Omental fat pad (tissue), 4 donors: ENCODE data around the gene TNP2. TPM values are rescaled to one million over a fixed set of nuclear protein-coding genes. Genes with fewer than 3 reads are reported as not detected.

ENCODE experiments used
- ATAC-seq: fragments of 150-250 bp; one replicate; pipeline ENCODE4 v1.9.1; 2016; ENCODE audit warnings: mild to moderate bottlenecking, moderate library complexity; ENCODE audit not compliant: low FRiP score
- DNase-seq: peaks from one replicate; pipeline ENCODE4 v3.0.0-alpha.2; 2019; ENCODE audit warnings: low spot score
- CTCF ChIP-seq, 3 donors: fragments of 450-650 bp; IDR thresholded peaks; one replicate each; pipeline ENCODE4 v1.5.1; 2016 to 2017; ENCODE audit warnings: antibody characterized with exemption in 3 of 3, mild to moderate bottlenecking in 3 of 3, moderate library complexity in 2 of 3
- total RNA-seq, 4 donors: library from RNA; depleted of rRNA; stranded (reverse); fragments of >200 nt; gene quantifications; one replicate each; pipeline ENCODE4 v1.1.0, GENCODE V29; 2016

Gene TNP2
- total RNA-seq, 4 donors from 2014 or later, result not detected

GRCh38 chr16:11270602-11271162 lies 1.6 kb upstream of the TNP2 start:
- no peak for TF ChIP-seq CTCF (IDR thresholded peaks at IDR 0.05)
- DNase-seq (no peak), ATAC-seq (no peak)

- TF ChIP-seq CTCF (IDR thresholded peaks at IDR 0.05), result no peak
- DNase-seq (no peak), ATAC-seq (no peak)
These were observed 4.0 kb downstream of the TNP2 start for GRCh38 chr16:11265124-11265523.

GRCh38 chr16:11264155-11264832 lies 4.8 kb downstream of the TNP2 start:
- ATAC-seq (no peak), DNase-seq (no peak)
- no peak for TF ChIP-seq CTCF (IDR thresholded peaks at IDR 0.05)

GRCh38 chr16:11263737-11264136 lies 5.4 kb downstream of the TNP2 start:
- DNase-seq (no peak), ATAC-seq (no peak)
- no peak for TF ChIP-seq CTCF (IDR thresholded peaks at IDR 0.05)

GRCh38 chr16:11262915-11263314 lies 6.2 kb downstream of the TNP2 start:
- ATAC-seq, result no peak
- no peak for TF ChIP-seq CTCF (IDR thresholded peaks at IDR 0.05)
- no peak for DNase-seq

GRCh38 chr16:11260596-11260966 lies 8.5 kb downstream of the TNP2 start:
- no peak for ATAC-seq
- no peak for TF ChIP-seq CTCF (IDR thresholded peaks at IDR 0.05)
- no peak for DNase-seq
